ENCODE data around the gene TTYH3.

DNA sequence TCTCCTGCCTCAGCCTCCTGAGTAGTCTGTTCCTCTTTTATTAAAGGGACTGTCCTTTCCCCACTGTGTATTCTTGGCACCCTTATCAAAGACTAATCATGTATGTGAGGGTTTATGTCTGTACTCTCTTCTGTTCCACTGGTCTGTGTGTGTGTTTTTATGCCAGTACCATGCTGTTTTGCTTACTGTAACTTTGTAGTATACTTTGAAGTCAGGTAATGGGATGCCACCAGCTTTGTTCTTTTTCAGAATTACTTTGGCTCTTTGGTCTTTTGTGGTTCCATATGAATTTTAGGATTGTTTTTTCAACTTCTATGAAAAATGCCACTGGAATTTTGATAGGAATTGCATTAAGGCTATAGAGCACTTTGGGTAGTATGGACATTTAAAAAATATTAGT, 42.1 kb downstream of the TTYH3 start:
- TF ChIP-seq, protein P1, sequence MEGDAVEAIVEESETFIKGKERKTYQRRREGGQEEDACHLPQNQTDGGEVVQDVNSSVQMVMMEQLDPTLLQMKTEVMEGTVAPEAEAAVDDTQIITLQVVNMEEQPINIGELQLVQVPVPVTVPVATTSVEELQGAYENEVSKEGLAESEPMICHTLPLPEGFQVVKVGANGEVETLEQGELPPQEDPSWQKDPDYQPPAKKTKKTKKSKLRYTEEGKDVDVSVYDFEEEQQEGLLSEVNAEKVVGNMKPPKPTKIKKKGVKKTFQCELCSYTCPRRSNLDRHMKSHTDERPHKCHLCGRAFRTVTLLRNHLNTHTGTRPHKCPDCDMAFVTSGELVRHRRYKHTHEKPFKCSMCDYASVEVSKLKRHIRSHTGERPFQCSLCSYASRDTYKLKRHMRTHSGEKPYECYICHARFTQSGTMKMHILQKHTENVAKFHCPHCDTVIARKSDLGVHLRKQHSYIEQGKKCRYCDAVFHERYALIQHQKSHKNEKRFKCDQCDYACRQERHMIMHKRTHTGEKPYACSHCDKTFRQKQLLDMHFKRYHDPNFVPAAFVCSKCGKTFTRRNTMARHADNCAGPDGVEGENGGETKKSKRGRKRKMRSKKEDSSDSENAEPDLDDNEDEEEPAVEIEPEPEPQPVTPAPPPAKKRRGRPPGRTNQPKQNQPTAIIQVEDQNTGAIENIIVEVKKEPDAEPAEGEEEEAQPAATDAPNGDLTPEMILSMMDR (IDR thresholded peaks at IDR 0.05; ENCODE audit: poor library complexity) = no peak
- TF ChIP-seq EZH2phosphoT487 (IDR thresholded peaks at IDR 0.05; ENCODE audit: low read depth, severe bottlenecking, unreplicated experiment) (no peak), EZH2 (IDR thresholded peaks at IDR 0.05; ENCODE audit: borderline replicate concordance) (no peak)

Data from hepatocyte (in vitro differentiated cells).